ENCODE results near the gene ZNF638. TPM values are rescaled to one million over a fixed set of nuclear protein-coding genes. Genes with fewer than 3 reads are reported as not detected.

The ZNF638 gene
- polyA plus RNA-seq, 1 of the 3 experiments (the other 2 are of a cell fraction): 28.1 TPM

DNA sequence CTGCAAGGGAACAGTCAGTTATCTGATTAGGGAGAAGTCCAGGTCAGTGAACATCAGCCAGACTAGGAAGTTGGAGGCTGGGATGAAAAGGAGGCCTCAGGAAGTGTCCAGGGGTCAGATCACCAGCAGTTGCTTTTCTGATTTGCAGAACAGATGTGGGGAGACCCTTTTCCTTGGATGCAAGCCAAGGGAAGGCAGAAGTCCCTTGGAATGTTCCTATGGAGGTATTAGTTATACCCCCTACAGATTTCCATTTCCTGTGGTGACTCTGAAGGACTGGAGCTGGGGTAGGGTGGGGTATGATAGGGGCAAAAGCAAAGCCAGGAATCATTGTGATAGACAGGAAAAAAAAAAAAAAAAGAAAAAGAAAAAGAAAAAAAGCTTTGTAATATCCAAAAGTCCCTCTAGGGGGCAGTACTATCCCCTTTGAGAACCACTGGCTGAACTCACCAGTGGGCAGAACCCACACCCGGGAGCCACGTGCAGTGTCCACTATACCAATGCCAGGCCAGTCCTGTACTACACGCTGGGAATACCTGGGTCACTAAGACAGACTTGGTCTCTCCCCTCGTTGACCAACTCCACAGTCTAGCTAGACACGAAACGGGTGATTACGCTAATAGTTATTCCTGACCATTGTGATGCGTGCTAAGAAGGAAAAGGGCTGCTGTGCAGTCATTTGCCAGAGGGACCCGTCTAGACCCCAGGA is 129.2 kb downstream of the ZNF638 start (continued):
- TF ChIP-seq, protein P1, sequence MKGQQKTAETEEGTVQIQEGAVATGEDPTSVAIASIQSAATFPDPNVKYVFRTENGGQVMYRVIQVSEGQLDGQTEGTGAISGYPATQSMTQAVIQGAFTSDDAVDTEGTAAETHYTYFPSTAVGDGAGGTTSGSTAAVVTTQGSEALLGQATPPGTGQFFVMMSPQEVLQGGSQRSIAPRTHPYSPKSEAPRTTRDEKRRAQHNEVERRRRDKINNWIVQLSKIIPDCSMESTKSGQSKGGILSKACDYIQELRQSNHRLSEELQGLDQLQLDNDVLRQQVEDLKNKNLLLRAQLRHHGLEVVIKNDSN (IDR thresholded peaks at IDR 0.05; ENCODE audit: borderline replicate concordance, low read depth): no peak
- TF ChIP-seq, protein P2, sequence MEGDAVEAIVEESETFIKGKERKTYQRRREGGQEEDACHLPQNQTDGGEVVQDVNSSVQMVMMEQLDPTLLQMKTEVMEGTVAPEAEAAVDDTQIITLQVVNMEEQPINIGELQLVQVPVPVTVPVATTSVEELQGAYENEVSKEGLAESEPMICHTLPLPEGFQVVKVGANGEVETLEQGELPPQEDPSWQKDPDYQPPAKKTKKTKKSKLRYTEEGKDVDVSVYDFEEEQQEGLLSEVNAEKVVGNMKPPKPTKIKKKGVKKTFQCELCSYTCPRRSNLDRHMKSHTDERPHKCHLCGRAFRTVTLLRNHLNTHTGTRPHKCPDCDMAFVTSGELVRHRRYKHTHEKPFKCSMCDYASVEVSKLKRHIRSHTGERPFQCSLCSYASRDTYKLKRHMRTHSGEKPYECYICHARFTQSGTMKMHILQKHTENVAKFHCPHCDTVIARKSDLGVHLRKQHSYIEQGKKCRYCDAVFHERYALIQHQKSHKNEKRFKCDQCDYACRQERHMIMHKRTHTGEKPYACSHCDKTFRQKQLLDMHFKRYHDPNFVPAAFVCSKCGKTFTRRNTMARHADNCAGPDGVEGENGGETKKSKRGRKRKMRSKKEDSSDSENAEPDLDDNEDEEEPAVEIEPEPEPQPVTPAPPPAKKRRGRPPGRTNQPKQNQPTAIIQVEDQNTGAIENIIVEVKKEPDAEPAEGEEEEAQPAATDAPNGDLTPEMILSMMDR (IDR thresholded peaks at IDR 0.05): peak; percentile 73

DNA sequence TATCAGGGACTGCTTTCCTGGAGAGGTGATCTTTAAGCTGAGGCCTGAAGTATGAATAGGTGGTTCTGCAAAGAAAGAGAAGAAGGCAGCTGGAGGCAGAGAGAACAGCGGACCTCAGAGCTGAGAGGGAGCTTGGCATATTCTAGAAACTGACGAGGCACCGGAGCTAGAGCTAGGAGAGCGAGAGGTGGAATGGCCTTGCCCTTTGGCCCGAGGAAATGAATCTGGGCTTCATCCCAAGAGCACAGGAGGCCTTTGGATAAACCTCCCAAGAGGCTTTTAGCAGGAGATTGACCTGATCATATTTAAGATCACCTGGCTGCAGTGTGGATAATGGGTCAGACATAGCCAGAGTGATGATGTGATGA is 129.7 kb downstream of the ZNF638 start:
- no peaks in the 10 kb centered on the region for H3K79me2 ChIP-seq (ENCODE audit: insufficient read depth)
- ChIA-PET POLR2A (no interaction called here), CTCF (interaction anchor here (0.7 to 6.5 kb wide), 18 partner anchors 8 to 304 kb away, joined by 3 to 108 read pairs (median 5); partner anchors contain the start of gene DYSF)
- no peak overlapping the region for H3K4me3 ChIP-seq (ENCODE audit: low read depth in 2 of 2, low read length in 1 of 2)
- H3K27ac ChIP-seq (ENCODE audit: low read depth in 2 of 2, low read length in 1 of 2): no peak overlapping the region
- no peaks in the 10 kb centered on the region for H3K36me3 ChIP-seq (replicated peaks in 1 of 2; ENCODE audit: control insufficient read depth in 1 of 2, insufficient read depth in 2 of 2, low read length in 1 of 2)
- no peak overlapping the region for H3K9ac ChIP-seq
- H3K9me3 ChIP-seq: no peaks in the 10 kb centered on the region
- no peak for DNase-seq
- 59% methylated on average over 5 of the region's 5 CpGs for WGBS (ENCODE audit: low lambda C conversion rate)
- no peak overlapping the region for H2AFZ ChIP-seq (ENCODE audit: low read depth)
- no peaks in the 10 kb centered on the region for H4K20me1 ChIP-seq (ENCODE audit: insufficient read depth)
- H3F3A ChIP-seq (replicated peaks; ENCODE audit: insufficient read depth): no peaks in the 10 kb centered on the region
- no peak for TF ChIP-seq NFIC (IDR thresholded peaks at IDR 0.05; ENCODE audit: borderline replicate concordance)
- no peak for TF ChIP-seq RXRA (IDR thresholded peaks at IDR 0.05; ENCODE audit: borderline replicate concordance, low read depth)
- TF ChIP-seq FOSL2 (IDR thresholded peaks at IDR 0.05; ENCODE audit: borderline replicate concordance, low read depth): no peak
- TF ChIP-seq, protein P3, sequence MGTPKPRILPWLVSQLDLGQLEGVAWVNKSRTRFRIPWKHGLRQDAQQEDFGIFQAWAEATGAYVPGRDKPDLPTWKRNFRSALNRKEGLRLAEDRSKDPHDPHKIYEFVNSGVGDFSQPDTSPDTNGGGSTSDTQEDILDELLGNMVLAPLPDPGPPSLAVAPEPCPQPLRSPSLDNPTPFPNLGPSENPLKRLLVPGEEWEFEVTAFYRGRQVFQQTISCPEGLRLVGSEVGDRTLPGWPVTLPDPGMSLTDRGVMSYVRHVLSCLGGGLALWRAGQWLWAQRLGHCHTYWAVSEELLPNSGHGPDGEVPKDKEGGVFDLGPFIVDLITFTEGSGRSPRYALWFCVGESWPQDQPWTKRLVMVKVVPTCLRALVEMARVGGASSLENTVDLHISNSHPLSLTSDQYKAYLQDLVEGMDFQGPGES (IDR thresholded peaks at IDR 0.05; ENCODE audit: low read depth, low read length): no peak
- no peak for TF ChIP-seq YY1 (IDR thresholded peaks at IDR 0.05; ENCODE audit: low read depth)
- TF ChIP-seq, protein P4, sequence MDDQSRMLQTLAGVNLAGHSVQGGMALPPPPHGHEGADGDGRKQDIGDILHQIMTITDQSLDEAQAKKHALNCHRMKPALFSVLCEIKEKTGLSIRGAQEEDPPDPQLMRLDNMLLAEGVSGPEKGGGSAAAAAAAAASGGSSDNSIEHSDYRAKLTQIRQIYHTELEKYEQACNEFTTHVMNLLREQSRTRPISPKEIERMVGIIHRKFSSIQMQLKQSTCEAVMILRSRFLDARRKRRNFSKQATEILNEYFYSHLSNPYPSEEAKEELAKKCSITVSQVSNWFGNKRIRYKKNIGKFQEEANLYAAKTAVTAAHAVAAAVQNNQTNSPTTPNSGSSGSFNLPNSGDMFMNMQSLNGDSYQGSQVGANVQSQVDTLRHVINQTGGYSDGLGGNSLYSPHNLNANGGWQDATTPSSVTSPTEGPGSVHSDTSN (IDR thresholded peaks at IDR 0.05): no peak
- no peak for TF ChIP-seq CHD2 (IDR thresholded peaks at IDR 0.05; ENCODE audit: low read length, partially characterized antibody)
- no peak for TF ChIP-seq GATA2 (CRISPR knock-in tag; IDR thresholded peaks at IDR 0.05)
- TF ChIP-seq, protein P5, sequence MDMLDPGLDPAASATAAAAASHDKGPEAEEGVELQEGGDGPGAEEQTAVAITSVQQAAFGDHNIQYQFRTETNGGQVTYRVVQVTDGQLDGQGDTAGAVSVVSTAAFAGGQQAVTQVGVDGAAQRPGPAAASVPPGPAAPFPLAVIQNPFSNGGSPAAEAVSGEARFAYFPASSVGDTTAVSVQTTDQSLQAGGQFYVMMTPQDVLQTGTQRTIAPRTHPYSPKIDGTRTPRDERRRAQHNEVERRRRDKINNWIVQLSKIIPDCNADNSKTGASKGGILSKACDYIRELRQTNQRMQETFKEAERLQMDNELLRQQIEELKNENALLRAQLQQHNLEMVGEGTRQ (IDR thresholded peaks at IDR 0.05; ENCODE audit: borderline replicate concordance, low read depth, low read length): no peak
- TF ChIP-seq JUND (IDR thresholded peaks at IDR 0.05): no peak
- peaks cover 0 to 30% of the 10 kb centered on the region in 2 experiments; a peak in 1 of 4 replicates for H3K4me1 ChIP-seq (ENCODE audit: control insufficient read depth in 1 of 2, insufficient read depth in 2 of 2, low read depth in 1 of 2, low read length in 1 of 2)
- no peaks in the 10 kb centered on the region for H3K9me2 ChIP-seq
- H3K27me3 ChIP-seq (ENCODE audit: insufficient read depth): peaks cover 23% of the 10 kb centered on the region
- no peak overlapping the region for H3K4me2 ChIP-seq
